ENCODE data around the gene DEFB119.
"Not testable (repeated sequence)": the region's sequence is repeated elsewhere in the genome, so short reads cannot be mapped to it uniquely, and the experiment has no call there.

Gene DEFB119

DNA sequence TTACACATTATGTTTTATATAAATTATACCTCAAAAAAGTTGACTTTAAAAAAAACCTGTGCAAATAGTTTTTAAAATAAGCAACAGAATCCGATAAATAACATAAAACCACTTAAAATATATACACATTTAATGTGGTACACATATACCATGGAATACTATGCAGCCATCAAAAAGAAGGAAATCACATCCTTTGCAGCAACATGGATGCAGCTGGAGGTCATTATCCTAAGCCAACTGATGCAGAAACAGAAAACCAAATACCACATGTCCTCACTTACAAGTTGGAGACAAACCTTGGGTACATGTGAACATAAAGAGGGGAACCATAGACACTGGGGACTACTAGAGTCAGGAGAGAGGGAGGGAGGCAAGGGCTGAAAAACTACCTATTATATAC, 19.6 kb upstream of the DEFB119 start:
- TF ChIP-seq, protein P1, sequence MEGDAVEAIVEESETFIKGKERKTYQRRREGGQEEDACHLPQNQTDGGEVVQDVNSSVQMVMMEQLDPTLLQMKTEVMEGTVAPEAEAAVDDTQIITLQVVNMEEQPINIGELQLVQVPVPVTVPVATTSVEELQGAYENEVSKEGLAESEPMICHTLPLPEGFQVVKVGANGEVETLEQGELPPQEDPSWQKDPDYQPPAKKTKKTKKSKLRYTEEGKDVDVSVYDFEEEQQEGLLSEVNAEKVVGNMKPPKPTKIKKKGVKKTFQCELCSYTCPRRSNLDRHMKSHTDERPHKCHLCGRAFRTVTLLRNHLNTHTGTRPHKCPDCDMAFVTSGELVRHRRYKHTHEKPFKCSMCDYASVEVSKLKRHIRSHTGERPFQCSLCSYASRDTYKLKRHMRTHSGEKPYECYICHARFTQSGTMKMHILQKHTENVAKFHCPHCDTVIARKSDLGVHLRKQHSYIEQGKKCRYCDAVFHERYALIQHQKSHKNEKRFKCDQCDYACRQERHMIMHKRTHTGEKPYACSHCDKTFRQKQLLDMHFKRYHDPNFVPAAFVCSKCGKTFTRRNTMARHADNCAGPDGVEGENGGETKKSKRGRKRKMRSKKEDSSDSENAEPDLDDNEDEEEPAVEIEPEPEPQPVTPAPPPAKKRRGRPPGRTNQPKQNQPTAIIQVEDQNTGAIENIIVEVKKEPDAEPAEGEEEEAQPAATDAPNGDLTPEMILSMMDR (IDR thresholded peaks at IDR 0.05; ENCODE audit: borderline replicate concordance, insufficient read depth, low read depth, low read length) = no peak
- H3K4me3 ChIP-seq (ENCODE audit: low read depth, low read length) = no peak overlapping the region

DNA sequence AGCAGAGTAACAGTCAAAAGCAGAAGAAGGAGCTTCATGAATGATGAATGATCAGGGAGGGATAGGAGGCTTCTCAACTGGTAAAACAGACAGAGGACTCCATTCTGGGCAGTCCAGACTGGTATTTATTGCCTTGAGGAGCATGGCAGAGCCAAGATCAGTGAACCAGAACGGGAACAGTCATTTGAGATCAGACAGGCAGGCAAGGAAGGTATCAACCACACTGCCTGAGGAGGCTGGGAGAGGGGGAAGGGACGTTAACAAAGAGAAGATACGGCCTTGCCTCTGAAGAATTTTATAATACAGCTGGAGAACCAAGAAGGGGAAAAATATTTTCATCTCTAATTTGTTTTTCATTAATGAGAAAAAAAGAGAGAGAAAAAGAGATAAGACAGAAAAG, 15.7 kb upstream of the DEFB119 start, which contains the start of gene DEFB121:
Gene DEFB121, minus strand, starts transcription at position 101 of the 400 bp plus-strand sequence. Its CDS starts 63 bp downstream, at position 38.
- TF ChIP-seq, protein P1 (IDR thresholded peaks at IDR 0.05; ENCODE audit: borderline replicate concordance, insufficient read depth, low read depth, low read length) = no peak
- no peak within 1 kb of the TSS for H3K4me3 ChIP-seq (ENCODE audit: low read depth, low read length)

DNA sequence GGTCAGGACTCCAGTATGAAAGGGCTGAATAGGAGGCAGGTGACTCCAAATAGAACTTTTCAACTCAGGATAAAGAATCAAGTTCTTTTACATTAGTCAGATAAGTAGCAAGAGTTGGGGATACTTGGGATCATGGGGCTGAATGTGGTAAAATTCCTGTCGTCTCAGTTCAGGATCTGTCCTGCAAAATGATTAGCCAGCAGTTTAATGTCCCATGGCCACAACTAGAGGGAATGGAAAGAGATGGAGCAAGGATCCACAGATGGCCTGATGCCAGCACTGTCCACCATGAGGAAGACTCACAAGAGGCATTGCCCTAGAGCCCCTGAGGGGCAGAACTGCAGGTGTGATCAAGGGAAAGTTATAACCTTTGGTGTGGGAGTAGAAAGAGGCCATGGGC, 13.5 kb upstream of the DEFB119 start:
- TF ChIP-seq, protein P1 (IDR thresholded peaks at IDR 0.05; ENCODE audit: borderline replicate concordance, insufficient read depth, low read depth, low read length) = no peak

DNA sequence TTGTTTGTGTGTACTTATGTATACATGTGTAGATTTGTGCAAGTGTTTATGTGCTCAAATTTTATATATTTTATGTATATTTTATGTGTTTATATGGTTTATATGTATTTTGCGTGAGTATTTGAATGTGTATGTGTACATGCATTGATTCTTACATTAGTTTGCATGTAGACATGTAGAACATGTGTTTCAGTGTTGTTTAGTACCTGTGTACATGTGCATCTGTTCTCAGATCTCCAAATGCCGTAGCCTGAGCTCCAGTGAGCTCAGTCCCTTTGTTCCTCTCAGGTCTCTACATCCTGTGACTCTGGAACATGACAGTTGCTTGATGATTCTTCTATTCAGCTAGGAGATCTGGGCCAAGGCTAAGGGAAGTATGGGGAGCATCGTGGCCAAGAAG, 4.5 kb upstream of the DEFB119 start:
- TF ChIP-seq, protein P1 (IDR thresholded peaks at IDR 0.05; ENCODE audit: borderline replicate concordance, insufficient read depth, low read depth, low read length) = no peak
- no peak overlapping the region for H3K4me3 ChIP-seq (ENCODE audit: low read depth, low read length)

More for the DNA sequence above, 13.5 kb upstream of the DEFB119 start:
- no peak overlapping the region for H3K4me3 ChIP-seq (ENCODE audit: low read depth, low read length)

DNA sequence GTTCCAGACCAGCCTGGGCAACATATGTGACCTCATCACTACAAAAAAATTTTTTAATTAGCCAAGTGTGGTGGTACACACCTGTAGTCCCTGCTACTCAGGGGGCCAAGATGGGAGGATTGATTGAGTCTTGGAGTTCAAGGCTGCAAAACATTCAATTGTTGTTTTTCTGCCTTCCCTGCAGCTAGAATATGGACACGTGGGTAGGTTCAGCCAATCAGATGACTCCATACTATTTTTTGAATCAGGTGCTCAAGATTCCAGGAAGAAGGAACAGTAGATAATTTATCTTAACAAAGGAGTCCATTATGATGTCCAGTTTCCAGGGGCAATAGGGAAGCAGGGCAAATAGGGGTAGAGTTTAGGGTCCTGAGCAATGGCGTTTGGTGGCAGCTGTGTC, 2.4 kb upstream of the DEFB119 start:
- TF ChIP-seq, protein P1 (IDR thresholded peaks at IDR 0.05; ENCODE audit: borderline replicate concordance, insufficient read depth, low read depth, low read length) = no peak
- H3K4me3 ChIP-seq (ENCODE audit: low read depth, low read length) = no peak overlapping the region

DNA sequence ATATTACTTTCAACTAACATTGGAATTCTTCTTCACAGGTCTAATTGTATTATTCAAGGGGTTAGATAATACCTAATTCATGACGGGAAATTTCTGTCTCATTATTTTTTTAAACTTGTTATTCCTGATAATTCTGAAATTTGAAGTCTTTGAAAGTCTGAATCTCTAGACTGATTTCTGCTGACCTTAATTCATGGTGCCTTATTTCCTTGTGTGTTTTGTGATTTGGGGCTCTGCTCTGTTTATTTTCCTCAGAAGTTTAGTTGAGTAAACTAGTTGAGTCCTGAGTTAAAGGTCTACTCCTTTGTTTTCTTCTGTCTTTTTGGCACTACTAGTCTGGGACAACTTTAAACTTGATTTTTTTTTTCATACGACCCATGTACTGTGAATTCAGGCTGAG, 16.0 kb downstream of the DEFB119 start:
- TF ChIP-seq, protein P1 (IDR thresholded peaks at IDR 0.05; ENCODE audit: borderline replicate concordance, insufficient read depth, low read depth, low read length) = no peak
- no peak overlapping the region for H3K4me3 ChIP-seq (ENCODE audit: low read depth, low read length)

DNA sequence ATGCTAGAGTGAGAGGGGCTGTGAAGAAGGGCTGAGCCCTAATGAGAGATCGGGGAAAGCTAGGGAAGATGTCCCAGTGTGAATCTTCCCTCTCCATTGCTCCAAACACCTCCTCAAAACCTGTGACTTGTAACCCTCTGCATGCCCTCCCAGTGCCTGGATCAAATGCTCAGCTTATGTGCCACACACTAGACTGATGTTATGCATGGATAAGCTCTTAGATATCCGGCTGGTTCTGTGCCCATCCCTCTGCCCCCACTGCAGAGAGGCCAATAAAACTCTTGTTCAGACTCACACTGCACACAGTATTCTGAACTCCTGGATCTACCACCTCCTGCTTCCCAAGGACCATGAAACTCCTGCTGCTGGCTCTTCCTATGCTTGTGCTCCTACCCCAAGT, 22.1 kb downstream of the DEFB119 start, which contains the start of gene DEFB118:
Gene DEFB118, plus strand, starts transcription at position 301 of the 400 bp plus-strand sequence. Its CDS starts 50 bp downstream, at position 351.
- H3K4me3 ChIP-seq (ENCODE audit: low read depth, low read length) = no peak within 1 kb of the TSS
- TF ChIP-seq, protein P1 (IDR thresholded peaks at IDR 0.05; ENCODE audit: borderline replicate concordance, insufficient read depth, low read depth, low read length) = no peak

DNA sequence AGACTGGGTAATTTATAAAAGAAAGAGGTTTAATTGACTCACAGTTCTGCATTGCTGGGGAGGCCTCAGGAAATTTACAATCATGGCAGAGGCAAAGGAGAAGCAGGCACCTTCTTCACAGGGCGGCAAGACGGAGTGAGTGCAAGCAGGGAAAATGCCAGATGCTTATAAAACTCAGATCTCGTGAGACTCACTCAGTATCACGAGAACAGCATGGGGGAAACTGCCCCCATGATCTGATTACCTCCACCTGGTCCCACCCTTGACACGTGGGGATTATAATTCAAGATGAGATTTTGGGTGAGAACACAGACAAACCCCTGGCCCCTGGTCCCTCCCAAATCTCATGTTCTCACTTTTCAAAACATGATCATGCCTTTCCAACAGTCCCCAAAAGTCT, 26.1 kb downstream of the DEFB119 start:
- H3K4me3 ChIP-seq (ENCODE audit: low read depth, low read length) = not testable (repeated sequence)

Measured in GM12875 (cell line).